Breast epithelium (tissue), 3 donors: ENCODE data around the gene ADAMTS18.

ENCODE experiments used
- CTCF ChIP-seq, 3 donors: fragments of 450-650 bp; IDR thresholded peaks; one replicate each; pipeline ENCODE4 v1.5.1; 2016 to 2017; ENCODE audit warnings: antibody characterized with exemption in 3 of 3, mild to moderate bottlenecking in 3 of 3, moderate library complexity in 3 of 3
- POLR2A ChIP-seq: fragments of 450-650 bp; IDR thresholded peaks from one replicate; pipeline ENCODE4 v1.6.1; 2016; ENCODE audit warnings: antibody characterized with exemption, mild to moderate bottlenecking, moderate library complexity

GRCh38 chr16:77344341-77344740 lies 90.5 kb downstream of the ADAMTS18 start:
- no peak for TF ChIP-seq CTCF (IDR thresholded peaks at IDR 0.05)
- TF ChIP-seq POLR2A: no peak
